Prostate gland (tissue), 1 donor: Measurements from ENCODE around the gene FBXO34.

Source experiments
- POLR2A ChIP-seq: fragments of 450-650 bp; IDR thresholded peaks from one replicate; pipeline ENCODE4 v1.6.1; 2016; ENCODE audit warnings: antibody characterized with exemption, mild to moderate bottlenecking
- POLR2AphosphoS5 ChIP-seq: sonication (generic); formaldehyde crosslinking; IDR thresholded peaks from one replicate; pipeline ENCODE4 v1.6.1; 2017; ENCODE audit warnings: antibody characterized with exemption

DNA sequence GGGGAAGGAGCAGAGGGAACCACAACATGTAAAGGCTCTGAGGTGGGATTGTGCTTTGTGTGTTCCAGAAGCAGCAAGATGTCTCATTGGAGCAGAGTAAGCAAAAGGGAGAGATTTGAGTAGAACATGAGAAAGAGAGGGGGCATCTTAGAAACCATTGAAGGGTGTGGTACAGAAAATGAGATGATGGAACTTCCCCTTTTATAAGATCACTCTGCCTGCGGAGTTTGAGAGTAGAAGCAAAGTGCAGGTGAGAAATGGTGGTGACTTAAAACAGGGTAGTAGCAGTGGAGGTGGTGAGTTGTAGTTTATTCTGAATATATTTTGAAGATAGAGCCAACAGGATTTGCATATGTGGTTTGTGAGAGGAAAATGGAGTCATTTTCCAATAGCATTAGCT lies 56.0 kb downstream of the FBXO34 start:
- no peak for TF ChIP-seq POLR2A
- no peak for TF ChIP-seq POLR2AphosphoS5
